ENCODE results near the gene ZMYND8. TPM values are rescaled to one million over a fixed set of nuclear protein-coding genes. Genes with fewer than 3 reads are reported as not detected.

The ZMYND8 gene
- polyA plus RNA-seq, 3 donors = 1.4 to 13.8 (median 5.8) TPM

DNA sequence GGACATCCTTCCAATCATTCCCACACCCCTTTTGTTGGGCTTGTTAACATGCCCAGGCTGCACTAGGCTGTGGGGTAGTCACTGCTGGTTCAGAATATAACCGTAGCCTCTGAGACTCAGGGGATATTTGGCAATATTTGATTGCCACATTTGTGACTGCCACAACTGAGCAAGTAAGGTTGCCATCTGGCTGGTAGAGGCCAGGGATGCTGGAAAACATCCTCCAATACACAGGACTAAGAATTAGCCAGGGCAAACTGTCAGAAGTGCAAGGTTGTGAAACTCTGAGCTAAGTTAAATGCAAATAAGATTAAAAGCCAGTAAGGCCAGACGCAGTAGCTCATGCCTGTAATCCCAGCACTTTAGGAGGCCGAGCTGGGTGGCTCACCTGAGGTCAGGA, 112.0 kb downstream of the ZMYND8 start:
- Mint-ChIP-seq H3K36me3 (peaks cover 65 to 89% of the 10 kb centered on the region in 2 donors), H3K27me3 (ENCODE audit: low read depth in 3 of 3) (peaks cover 0 to 2% (median 0%) of the 10 kb centered on the region in 3 donors), H3K9me3 (no peaks in the 10 kb centered on the region), H3K4me1 (no peaks in the 10 kb centered on the region), H3K4me3 (no peak overlapping the region), H3K27ac (peak overlapping the region in 3 of 7 donors; percentile 26 to 46 (median 37))
- H3K4me3 ChIP-seq (replicated peaks in 1 of 3; ENCODE audit: low read depth in 2 of 3, low read length in 3 of 3) = no peak overlapping the region
- H3K4me1 ChIP-seq (ENCODE audit: control insufficient read depth in 1 of 2, insufficient read depth in 2 of 2, low read length in 2 of 2) = no peaks in the 10 kb centered on the region
- DNase-seq = no peak
- intact Hi-C loops (cut with micrococcal nuclease) = no loop called here
- H3K27ac ChIP-seq (ENCODE audit: low read depth in 1 of 2, low read length in 2 of 2) = no peak overlapping the region
- peaks cover 7% of the 10 kb centered on the region for H4K20me1 ChIP-seq (ENCODE audit: insufficient read depth, low read length)
- H3K79me2 ChIP-seq (ENCODE audit: insufficient read depth, low read length) = peaks cover 4% of the 10 kb centered on the region
- H3K9ac ChIP-seq (ENCODE audit: insufficient read depth, low read length, poor library complexity, severe bottlenecking) = no peak overlapping the region
- no peak overlapping the region for H3K4me2 ChIP-seq (replicated peaks; ENCODE audit: extremely low read depth, low read length, poor library complexity, severe bottlenecking)
- H3K27me3 ChIP-seq (ENCODE audit: control insufficient read depth in 2 of 2, insufficient read depth in 2 of 2, low read length in 2 of 2) = no peaks in the 10 kb centered on the region
- TF ChIP-seq, protein P1, sequence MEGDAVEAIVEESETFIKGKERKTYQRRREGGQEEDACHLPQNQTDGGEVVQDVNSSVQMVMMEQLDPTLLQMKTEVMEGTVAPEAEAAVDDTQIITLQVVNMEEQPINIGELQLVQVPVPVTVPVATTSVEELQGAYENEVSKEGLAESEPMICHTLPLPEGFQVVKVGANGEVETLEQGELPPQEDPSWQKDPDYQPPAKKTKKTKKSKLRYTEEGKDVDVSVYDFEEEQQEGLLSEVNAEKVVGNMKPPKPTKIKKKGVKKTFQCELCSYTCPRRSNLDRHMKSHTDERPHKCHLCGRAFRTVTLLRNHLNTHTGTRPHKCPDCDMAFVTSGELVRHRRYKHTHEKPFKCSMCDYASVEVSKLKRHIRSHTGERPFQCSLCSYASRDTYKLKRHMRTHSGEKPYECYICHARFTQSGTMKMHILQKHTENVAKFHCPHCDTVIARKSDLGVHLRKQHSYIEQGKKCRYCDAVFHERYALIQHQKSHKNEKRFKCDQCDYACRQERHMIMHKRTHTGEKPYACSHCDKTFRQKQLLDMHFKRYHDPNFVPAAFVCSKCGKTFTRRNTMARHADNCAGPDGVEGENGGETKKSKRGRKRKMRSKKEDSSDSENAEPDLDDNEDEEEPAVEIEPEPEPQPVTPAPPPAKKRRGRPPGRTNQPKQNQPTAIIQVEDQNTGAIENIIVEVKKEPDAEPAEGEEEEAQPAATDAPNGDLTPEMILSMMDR (IDR thresholded peaks at IDR 0.05) = no peak
- peaks cover 78 to 91% of the 10 kb centered on the region in 2 donors for H3K36me3 ChIP-seq (replicated peaks in 1 of 2; ENCODE audit: control insufficient read depth in 1 of 2, insufficient read depth in 2 of 2, low read length in 2 of 2)
- H2AFZ ChIP-seq (ENCODE audit: insufficient read depth, low read depth, low read length, poor library complexity, severe bottlenecking) = no peak overlapping the region
- WGBS (ENCODE audit: insufficient coverage) = 29% methylated on average over 2 of the region's 3 CpGs
- no peaks in the 10 kb centered on the region for H3K9me3 ChIP-seq (replicated peaks in 1 of 2; ENCODE audit: control insufficient read depth in 1 of 2, insufficient read depth in 1 of 2, low read length in 2 of 2)

DNA sequence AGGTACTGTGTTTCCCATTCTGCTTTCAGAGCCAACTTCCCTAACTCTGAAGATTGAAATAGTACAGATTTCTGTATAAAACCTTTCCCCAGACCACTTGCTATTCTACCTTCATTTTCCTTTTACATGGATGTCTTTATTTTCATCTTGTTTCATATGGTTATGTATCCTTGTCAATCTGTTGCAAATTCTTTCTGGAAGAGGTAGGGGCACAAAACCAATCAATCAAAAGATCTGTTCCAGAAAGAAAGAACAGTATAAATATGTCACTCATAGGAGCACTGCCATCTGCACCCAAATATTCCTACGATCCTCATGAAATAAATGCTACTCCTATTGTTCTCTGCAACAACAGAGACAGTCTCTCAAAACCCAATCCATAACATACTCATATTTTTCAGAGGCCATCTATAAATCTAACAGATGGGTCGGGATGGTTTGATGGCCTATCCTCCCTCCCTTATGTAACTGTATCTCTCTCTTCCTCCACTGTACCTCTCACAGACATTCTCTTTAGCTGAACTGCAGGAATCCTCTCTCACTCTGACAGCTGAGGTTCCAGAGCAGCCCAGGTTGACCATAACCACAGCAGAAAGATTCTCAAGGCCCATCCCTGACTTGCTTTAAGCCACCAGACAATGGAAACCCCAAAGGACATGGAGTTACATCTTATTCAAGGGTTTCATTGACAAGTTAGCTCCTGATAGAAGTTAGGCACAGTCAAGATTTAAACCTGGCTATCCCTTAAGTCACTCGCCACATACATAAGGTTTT, 112.8 kb downstream of the ZMYND8 start:
- Histone ChIP-seq H3K4me3 (replicated peaks in 1 of 3; ENCODE audit: low read depth in 2 of 3, low read length in 3 of 3) (no peak overlapping the region), H3K9ac (ENCODE audit: insufficient read depth, low read length, poor library complexity, severe bottlenecking) (no peak overlapping the region), H3K9me3 (replicated peaks in 1 of 2; ENCODE audit: control insufficient read depth in 1 of 2, insufficient read depth in 1 of 2, low read length in 2 of 2) (no peaks in the 10 kb centered on the region), H3K79me2 (ENCODE audit: insufficient read depth, low read length) (peaks cover 4% of the 10 kb centered on the region), H3K36me3 (replicated peaks in 1 of 2; ENCODE audit: control insufficient read depth in 1 of 2, insufficient read depth in 2 of 2, low read length in 2 of 2) (peaks cover 78 to 91% of the 10 kb centered on the region in 2 donors), H3K4me1 (ENCODE audit: control insufficient read depth in 1 of 2, insufficient read depth in 2 of 2, low read length in 2 of 2) (no peaks in the 10 kb centered on the region), H3K27me3 (ENCODE audit: control insufficient read depth in 2 of 2, insufficient read depth in 2 of 2, low read length in 2 of 2) (no peaks in the 10 kb centered on the region), H4K20me1 (ENCODE audit: insufficient read depth, low read length) (peaks cover 7% of the 10 kb centered on the region), H3K27ac (ENCODE audit: low read depth in 1 of 2, low read length in 2 of 2) (no peak overlapping the region), H3K4me2 (replicated peaks; ENCODE audit: extremely low read depth, low read length, poor library complexity, severe bottlenecking) (no peak overlapping the region), H2AFZ (ENCODE audit: insufficient read depth, low read depth, low read length, poor library complexity, severe bottlenecking) (no peak overlapping the region)
- Mint-ChIP-seq H3K27me3 (ENCODE audit: low read depth in 3 of 3) (peaks cover 0 to 2% (median 0%) of the 10 kb centered on the region in 3 donors), H3K36me3 (peaks cover 65 to 89% of the 10 kb centered on the region in 2 donors), H3K9me3 (no peaks in the 10 kb centered on the region), H3K27ac (peak overlapping the region in 2 of 7 donors; percentile 4 to 39), H3K4me1 (no peaks in the 10 kb centered on the region), H3K4me3 (no peak overlapping the region)
- 86% methylated on average over 1 of the region's 3 CpGs for WGBS (ENCODE audit: insufficient coverage)
- TF ChIP-seq, protein P1 (IDR thresholded peaks at IDR 0.05) = no peak
- intact Hi-C loops (cut with micrococcal nuclease) = no loop called here
- DNase-seq = no peak

Measured in CD14-positive monocyte (primary cell).